Hematopoietic multipotent progenitor cell treated with erythropoietin and hydrocortisone succinate and interleukin-3 and kit ligand, for 6 days (in vitro differentiated cells): Measurements from ENCODE around the gene ZNF436.
"Not testable (repeated sequence)": the region's sequence is repeated elsewhere in the genome, so short reads cannot be mapped to it uniquely, and the experiment has no call there.

Experiments
- DNase-seq: peaks from one replicate; pipeline ENCODE4 v3.0.0-alpha.2; 2015

Gene ZNF436

DNA sequence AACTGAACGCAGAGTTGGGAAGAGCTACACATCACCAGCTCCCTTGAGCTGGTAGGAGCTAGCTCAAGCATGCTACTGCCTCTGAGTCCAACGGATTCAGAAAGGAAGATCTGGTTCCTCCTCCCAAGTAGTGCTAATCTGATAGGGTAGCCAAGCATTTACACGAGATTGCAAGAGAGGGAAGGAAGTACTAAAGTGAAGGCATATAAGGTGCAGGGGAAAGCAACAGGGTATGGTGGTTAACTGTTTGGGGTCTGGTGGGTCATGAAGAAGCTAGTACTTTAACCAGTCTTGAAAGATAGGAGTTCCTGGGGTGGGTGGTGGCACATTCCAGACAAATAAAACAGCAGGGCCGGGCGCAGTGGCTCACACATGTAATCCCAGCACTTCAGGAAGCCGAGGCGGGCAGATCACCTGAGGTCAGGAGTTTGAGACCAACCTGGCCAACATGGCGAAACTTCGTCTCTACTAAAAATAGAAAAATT is 20.2 kb upstream of the ZNF436 start:
- no peak for DNase-seq

DNA sequence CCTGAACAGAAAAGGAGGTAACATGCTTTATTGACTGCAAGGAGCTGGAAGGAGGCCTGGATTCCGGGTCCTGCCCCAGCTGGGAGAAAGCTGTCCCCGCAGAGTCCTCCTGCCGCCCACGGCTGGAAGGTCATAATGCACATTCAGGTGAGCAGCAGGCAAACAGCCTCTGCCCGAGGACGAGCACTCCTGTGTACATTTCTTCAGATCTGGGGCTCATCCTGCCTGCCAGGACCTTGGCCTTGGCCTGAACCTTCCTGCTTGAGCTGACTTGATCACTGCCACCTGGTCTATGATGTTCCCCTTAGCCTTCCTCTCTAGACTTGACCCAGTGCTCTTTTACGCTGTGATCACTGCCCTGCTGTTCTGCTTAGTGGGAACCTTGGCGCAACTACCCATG is 17.9 kb upstream of the ZNF436 start:
- DNase-seq: no peak

DNA sequence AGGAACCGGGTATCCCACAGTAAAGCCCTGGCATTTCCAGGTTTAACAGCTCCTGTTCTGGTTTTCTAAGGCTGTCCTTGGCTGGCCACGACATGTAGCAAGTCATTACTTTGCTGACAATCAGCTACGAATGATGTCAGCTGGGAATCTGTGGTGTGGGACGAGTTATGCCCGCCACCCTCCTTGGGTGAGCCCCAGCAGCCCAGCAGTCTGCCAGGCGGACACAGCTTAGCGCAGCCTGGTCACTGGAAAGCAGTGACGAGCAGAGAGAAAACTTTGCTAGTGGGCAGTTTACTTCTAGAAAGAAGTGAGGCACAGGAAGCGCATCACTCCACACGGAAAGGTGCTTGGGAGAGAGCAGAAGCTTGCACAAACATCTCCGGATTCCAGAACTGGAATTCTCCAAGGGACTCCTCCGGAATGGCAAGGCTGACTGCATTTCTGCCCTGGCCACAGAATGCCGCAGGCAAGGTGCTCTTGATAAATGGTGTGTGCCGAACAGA is 15.5 kb upstream of the ZNF436 start:
- no peak for DNase-seq

DNA sequence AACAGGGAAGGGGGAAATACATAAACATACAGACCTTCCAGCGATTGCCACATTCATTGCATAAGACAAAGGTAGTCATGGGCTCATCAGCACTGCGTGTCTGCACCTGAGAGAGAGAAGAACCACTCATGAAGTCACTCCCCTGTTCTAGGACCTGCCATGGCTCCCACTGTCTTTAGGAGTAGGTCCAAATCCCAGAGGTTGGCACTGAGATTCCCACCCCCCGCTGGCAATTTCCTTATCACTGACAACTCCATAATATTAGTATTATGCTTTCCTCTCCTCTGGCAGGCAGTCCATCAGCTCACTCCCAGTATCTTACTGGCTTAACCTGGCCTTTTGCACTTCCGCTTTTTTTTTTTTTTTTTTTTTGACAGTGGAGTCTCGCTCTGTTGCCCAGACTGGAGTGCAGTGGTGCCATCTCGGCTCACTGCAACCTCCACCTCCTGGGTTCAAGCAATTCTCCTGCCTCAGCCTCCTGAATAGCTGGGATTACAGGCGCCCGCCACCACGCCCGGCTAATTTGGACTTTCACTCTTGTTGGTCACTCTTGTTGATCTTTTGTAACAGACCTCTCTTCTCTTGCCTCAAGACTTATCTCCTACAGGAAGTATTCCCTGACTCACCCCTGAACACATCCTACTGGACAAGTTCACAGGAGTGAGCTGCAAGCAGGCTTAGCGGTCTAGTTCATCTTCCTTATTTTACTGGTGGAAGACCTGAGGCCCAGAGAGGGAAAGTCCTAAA is 14.8 kb upstream of the ZNF436 start:
- DNase-seq: no peak

DNA sequence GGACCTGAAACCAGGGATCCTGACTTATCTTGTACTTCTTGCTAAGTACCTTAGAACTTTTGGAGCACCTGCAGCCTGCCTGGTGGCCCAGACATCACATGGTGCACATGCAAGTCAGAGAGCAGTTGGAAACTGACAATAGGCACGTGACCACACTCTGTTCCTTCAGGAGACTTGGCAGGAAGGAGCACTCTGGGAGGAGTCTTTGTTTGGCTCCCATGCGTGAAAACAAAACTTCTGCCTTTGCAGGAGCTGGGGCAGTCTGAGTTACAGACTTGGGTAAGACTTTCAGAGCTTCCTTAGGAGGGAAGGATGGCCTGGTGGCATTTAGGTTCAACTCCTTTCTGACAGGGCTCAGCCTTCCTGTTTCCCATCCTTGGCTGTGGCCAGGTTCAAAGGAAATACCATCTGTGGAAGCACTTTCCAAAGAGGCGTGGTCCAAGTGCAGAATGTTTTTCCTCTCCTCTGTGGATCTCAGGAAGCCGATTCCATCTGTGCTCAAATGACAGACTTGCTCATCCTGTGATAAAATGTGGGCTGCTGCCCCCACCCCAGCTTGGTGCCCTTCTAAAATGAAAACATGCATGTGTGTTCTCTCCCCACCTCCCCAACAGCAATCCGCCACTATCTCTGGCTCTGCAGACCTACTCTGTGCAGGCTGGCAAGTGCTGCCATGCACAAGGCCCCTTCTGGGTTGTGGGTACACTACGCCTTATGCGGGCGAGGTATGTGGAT is 14.1 kb upstream of the ZNF436 start:
- DNase-seq: no peak

DNA sequence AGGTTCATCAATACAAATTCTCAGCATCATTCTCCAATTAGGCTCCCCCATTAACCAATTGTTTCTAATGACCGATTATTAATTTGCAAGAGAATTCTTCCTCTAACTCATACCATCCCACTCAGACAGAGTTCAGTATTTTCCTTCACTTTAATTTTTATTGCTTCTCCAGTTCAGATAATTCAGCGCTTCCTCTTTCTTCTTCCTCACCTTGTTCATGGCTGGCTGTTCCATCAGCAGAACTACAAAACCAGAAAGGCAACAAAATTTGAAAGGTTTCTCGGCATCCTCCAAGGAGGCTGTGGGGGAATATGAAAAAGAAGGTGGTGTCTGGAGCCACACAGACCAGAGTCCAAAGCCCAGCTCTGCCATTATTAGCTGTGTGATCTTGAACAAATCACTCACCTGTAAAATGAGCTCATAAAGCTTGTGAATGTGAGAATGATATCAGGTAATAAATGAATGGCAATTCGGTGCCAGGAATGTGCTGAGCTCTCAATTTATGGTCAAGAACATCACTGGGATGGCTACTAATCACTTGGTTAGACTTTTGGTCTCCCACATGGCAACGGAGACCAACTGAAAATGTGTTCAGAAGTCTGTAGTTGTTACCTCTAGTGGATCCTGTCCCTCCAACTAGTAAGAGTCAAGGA is 11.7 kb upstream of the ZNF436 start:
- DNase-seq: no peak

DNA sequence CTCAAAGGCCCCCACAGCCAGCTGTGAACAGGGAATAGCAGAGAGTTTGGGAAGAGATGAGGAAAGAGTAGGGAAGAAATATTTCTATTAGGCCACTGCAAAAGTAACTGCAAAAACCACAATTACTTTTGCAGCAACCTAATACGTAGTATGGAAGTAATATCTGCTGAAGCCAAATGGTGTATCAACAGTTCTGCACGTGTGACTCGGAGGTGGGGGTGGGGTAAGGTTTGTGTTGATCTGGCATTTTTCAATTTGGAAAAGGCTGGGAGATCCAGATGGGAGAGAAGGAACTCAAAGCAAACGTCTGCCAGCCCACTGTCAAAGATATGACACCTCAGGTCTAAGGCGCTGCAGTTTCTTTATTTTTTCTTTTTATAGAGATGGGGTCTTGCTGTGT is 11.1 kb upstream of the ZNF436 start:
- DNase-seq: peak; percentile 27

DNA sequence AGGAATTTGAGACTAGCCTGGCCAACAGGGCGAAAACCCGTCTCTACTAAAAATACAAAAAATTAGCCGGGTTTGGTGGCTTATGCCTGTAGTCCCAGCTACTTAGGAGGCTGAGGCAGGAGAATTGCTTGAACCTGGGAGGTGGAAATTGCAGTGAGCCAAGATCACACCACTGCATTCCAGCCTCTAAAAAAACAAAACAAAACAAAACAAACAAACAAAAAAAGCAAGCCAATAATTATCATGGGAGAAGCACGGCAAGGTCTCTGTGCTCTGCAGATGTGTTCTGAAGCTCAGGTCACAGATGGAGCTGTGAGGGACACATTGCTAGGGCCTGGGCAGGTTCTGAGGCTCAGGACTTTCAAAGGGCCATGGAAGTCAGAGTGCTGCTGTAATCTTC is 10.6 kb upstream of the ZNF436 start:
- not testable (repeated sequence) for DNase-seq

DNA sequence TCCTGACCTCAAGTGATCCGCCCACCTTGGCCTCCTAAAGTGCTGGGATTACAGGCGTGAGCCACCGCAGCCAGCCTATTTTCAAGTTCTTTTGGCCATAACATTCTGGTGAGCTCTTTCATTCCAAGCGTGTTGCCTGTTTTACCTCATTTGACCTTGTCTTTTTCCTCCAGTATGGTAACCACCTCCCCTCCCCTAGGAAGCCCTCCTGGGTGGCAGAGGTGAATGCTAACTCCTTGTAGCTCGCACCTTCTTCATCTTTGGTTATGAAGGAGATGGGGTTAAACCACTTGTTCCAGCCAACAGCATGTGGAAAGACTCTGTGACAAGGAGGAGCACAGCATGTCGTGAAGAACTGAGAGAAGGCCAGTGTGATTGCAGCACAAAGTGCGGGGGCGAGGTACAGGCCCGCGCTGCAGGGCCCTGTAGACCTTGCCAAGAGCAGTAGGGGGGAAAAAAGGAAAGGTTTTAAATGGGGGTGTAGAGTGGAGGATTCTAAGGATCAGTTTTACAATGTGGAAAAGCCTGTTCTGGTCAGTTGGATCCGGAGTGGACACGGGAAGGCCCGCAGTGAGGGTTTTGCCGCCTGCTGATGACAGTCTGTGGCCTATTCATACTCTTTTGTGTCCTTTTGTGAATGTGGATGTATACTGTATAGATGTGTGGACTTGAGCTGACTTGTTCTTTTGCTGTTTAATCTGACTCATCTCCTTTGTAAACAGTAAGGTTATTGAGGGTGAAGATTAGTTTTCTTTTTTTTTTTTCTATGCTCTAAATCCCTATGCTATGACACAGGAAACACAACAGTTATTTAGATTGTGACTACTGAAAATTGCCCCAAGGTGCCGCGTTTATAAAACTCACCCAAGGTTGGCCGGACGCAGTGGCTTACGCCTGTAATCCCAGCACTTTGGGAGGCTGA is 7.5 kb upstream of the ZNF436 start:
- no peak for DNase-seq

DNA sequence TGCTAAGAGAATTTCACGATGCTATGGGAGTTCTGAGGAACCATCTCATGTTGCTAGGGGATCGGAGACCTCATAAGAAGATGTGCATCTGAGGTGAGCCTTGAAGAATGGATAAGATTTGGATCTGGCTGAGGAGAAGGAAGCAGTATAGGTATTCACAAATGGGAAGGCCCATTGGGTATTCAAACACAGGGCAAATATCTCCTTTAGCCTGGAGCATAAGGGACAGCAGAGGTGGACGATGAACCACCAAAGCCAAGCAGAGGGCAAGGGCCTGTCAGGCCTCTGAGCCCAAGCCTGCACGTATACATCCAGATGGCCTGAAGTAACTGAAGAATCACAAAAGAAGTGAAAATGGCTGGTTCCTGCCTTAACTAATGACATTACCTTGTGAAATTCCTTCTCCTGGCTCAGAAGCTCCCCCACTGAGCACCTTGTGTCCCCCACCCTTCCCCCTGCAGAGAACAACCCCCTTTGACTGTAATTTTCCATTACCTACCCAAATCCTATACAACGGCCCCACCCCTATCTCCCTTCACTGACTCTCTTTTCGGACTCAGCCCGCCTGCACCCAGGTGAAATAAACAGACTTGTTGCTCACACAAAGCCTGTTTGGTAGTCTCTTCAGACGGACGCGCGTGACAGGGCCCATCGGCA is 4.6 kb upstream of the ZNF436 start:
- not testable (repeated sequence) for DNase-seq

DNA sequence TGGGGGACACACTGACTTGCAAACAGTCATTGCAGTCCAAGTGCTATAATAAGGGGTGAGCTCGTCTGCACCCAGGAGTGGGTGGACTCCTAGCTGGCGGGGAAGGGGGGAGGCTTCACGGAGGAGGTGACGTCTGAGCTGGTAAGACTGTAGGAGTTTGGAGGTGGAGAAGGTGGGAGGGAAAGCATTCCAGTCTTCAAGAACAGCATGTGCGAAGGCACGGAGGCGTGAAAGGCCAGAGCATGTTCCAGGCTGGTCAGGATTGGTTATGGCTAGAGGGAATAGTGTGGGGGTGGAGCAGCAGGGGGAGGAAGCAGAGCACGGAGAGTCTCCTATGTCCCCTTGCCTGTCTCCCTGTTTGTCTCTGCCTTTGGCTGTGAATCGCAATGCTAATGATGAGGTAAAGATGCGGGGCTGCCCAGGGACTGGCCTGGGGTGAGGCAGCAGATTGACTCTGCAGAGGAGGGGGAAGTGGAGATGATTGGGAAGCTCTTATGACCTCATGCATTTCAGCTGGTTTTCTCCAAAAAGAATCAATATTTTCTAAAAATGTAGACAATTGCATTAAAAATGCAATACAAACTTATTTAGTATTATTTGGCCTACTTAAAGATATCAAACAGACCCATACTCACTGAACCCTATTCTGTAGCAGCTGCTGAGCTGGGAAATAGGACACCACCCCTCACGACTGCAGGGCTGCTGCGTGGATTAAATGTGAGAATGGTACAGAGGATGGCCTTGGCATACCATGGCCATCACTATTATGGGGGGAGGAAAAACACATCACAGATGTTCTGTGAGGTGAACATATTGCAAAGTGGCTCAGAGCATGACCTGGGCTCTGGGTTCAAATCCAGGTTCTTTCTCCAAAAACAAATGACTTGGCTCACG is 2.6 kb upstream of the ZNF436 start:
- DNase-seq: no peak

DNA sequence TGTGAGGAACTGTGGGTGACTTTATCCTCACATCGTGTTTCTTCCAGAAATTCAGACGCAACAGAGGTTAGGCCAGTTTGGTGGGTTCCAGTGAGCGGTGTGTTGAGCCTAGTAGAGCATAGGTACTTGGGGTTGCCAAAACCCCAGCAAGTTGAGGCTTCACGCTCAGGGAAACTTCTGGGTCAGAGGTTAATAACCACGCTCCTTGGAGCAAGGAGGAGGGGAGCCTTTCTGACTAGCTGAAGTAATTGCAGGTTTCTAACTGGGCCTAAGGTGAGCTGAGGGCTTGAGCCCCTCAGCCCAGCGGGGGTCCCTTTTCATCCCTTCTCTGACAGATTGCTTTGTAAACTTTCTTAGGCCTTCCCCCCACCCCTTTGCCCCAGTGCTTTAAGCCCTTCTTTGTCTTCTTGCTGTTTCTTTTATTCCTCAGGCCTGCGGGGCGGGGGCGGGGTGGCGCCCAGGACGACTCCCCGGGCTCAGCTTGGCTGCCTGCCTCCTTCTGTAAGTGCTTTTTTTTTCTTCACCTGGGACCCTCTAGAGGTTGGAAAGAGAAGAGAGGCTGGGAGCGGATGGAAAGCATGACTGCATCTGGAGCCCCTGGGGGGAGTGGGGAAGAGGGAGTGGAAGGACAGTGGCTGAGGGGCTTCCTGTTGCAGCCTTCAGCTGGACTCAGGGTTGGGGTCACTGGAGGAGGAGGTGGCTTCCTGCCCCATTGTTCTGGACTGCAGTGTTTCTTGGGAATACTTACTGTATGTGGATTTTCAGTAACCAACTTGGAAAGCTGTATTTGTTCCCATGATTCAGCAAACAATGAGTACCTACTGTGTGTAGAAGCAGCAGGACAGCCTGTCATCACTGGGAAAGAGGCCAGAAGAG is 1.3 kb upstream of the ZNF436 start:
- peak; percentile 60 for DNase-seq

DNA sequence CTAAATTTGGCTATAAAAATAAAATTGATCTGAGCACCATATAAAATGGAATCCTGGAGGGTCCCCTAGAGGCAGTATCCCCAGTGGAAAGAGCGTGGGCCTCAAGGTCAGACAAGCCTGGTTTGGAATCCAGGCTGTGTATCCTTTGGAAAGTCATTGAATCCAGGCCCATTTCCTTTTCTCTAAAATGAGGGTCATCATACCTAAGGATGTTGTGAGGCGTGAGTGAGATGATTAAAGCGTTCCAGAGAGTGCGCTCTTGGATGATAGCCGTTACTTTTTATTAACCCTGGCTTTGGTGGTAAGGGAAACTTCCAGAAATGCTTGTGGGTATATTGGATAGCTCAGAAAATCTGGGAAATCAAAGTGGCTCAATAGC is 683 bp upstream of the ZNF436 start:
- DNase-seq: no peak

DNA sequence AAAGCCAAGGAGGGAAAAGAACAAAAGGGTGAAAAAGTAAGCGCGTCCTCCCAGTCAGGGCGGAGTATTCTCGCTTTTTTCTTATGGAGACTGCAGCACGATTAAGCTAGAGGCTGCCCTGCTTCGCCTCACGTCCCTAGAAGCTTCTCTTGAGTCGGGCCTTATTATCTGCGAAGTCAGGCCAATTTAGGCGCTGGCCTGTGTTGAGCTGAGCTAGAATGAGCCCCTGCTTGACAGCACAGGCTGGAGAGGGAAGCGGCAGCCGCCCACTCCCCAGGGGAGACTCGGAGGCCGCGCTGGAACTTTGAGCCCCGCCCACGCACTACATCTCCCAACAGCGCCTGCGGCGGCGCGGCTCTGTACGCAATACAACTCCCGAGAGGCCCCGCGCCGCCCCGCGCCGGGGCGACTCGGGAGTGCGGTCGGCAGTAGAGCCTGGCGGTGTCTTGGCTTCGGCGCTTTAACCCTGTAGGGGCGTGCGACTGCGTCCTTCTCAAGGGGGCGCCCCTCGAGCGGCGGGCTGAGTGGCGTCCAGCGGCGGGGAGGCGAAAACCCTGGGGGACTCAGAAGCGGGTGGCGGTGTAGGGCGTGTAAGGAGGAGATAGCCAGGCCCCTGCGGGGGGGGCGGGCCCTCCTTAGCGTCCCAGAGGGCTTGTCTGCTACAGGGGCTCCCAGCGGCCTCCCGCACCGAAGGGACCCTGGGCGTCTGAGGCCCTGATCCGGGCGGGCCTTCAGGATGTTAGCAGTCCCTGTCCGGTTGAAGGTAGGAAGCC is 888 bp downstream of the ZNF436 start:
- DNase-seq: peak; percentile 96

DNA sequence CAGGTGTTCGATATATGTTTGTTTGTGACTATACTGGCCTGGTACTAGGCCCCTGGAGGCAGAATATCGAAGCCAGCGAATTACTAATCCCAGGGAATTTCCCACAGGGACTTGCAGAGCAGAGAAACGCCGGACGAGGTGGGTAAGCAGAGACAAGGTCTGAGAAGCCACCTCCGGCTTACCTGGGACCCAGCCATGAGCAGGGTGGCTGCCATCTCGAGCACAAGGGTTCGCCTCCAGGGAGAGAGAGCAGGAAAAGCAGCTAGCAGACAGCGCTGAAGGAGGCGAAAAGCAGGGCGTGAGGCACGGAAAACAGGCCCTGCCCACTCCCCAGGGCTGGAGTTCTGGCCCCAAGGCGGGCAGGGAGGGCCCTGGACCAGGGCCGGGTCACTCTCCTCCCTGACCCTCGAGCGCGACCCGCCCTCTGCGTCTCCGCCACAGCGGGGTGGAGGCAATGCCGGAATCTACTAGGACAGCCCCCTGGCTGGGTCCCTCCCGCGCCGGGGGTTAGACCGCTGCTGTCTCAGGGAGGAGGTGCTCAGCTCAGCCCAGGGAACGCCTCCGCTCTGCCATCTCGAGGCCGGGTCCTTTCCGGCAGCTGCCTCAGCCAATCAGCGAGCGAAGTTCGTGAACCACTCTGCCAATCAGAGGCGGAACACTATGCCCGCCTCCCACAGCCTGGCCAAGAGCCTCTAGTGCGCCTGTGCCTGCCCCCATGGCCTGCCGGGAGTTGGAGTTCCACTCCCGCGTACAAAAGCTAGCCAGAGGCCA is 1.7 kb downstream of the ZNF436 start:
- peak; percentile 100 for DNase-seq

DNA sequence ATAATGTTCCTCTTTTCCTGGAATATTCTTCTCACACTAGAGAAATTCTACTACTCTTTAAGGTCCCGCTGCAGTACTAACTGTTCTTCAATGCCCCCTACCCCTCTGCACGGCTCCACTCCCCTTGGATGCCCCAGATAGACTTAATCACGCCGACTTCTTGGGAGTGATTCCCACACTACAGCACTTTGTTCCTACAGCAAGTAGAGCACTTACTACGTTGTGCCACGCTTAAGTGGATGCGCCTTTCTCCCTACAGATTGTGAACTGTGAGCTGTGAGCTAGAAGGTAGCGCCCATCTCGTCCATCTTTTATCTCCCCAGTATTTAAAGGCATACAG is 2.2 kb downstream of the ZNF436 start:
- DNase-seq: peak; percentile 42

DNA sequence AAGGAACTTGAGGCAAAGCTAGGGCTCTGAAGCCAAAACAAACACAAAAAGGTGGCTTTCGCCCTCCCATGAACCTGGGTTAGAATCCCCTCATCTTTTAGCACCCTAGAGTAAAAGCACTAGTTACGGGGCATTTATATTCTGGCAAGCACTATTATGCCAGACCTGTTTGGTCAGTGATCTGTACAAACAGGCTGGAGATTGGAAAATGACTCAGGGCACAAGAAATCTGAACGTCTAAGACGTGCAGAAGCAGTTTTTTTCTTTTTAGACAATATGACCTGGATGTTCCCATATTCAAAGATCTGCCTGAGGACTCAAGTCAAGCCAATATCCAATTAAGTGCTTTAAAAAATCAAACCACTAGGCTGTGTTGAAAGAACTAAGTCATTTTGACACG is 3.0 kb downstream of the ZNF436 start:
- no peak for DNase-seq

DNA sequence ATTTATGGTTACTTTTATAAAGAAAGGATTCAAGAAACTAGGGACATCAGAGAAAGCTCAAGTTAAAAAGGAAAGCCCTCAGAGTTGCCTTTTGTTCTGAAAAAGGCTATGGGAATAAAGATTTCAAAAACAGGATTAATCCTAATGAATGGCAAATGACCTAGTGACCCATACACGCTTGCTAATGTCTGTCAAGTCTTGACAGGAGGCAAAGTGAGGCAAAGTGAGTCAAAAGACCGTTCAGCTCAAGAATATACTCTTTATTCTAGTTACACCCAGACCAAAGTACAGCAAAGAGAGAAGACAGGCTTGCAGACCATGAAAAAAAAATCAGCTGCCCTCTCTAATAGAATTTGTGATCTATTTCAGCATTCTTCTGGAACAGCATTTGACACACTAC is 3.5 kb downstream of the ZNF436 start:
- no peak for DNase-seq
